ENCODE measurements around the gene PCNX2. TPM values are rescaled to one million over a fixed set of nuclear protein-coding genes. Genes with fewer than 3 reads are reported as not detected.
"Not testable (repeated sequence)": the region's sequence is repeated elsewhere in the genome, so short reads cannot be mapped to it uniquely, and the experiment has no call there.

The PCNX2 gene
- polyA plus RNA-seq, 1 donor: 2.2 TPM

DNA sequence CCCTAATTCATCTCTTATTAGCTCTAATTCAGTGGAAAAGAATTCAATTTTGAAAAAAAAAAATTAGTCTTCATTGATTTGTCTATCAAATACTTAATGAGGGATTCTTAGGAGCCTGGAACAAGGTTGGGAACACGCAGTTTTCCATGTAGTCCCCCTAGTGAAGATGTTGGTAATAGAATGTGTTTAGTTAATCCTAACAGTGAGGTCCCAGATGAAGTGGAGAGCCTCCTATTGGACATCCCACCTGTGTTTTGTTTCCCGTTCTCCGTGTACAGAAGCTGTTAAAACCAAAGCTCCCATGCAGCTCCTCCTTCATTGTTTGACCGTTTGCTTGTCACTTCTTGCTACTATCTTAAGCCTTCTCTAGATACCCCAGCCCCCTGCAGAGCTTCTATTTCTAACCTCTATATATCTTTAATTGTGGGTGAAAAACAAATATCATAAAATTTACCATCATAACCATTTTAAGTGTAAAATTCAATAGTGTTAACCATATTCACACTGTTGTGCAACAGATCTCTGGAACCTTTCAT lies 67.5 kb downstream of the PCNX2 start:
- DNase-seq: no peak

GRCh38 chr1:233224311-233224710 lies 71.2 kb downstream of the PCNX2 start:
- DNase-seq: no peak

DNA sequence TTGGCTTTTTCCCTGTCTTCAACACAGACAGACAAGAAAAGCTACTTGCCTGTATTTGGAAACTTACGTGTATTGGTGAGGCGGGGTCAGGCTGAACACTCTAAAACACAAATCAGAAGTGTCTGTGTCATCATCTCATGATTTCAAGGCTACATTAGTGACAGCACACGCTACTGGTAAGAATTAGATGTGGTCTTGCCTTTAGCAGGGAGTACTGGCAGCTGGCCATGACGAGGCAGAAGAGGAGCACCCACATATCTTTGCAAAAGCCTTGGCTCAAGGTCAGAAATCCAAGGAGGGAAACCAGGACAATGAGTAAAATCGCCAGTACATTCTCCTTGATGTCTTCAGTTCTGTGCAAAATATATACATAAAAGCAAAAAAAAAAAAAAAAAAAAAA lies 77.7 kb downstream of the PCNX2 start:
- DNase-seq: no peak

DNA sequence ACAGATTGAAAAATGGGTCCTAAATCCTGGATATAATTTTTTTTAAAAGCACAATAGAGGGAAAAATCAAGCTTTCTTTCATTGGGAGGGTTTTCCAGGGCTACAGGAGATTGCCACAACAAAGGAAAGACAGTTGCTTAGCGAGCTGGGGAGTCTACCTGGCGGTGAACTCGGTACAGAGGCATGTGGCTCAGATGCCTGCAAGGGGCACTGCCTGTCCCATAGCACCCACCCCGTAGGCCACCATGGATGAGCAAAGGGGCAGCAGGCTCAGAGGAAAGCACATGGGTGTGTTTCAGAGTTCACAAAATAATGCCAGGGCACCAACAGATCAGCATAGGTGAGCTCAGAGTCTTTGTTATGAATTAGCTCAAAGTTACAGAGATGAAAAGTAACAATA lies 79.5 kb downstream of the PCNX2 start:
- no peak for DNase-seq

GRCh38 chr1:233215135-233215760 lies 80.3 kb downstream of the PCNX2 start:
- DNase-seq: no peak

GRCh38 chr1:233211595-233211994 lies 83.9 kb downstream of the PCNX2 start:
- DNase-seq: no peak

- no peak for DNase-seq
These were observed 84.4 kb downstream of the PCNX2 start for GRCh38 chr1:233211106-233211505.

DNA sequence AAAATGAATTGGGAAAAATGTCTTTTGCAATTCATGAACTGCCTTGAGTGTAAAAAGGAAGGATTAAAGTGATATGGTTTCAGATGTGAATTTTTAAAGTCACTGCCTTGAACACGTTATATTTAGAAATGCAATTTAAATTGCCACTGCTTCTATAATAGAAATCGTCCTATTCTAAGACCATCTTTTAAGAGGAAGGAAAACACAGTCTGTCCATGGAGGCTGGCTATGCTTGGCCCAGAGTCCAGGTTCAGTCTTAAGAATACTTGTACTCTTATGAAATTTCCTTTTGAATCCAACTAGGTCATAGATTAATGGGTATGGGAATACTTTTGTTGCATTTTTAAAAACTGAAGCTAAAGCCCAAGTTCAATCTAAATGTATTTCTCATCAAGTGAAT lies 86.0 kb downstream of the PCNX2 start:
- no peak for DNase-seq

DNA sequence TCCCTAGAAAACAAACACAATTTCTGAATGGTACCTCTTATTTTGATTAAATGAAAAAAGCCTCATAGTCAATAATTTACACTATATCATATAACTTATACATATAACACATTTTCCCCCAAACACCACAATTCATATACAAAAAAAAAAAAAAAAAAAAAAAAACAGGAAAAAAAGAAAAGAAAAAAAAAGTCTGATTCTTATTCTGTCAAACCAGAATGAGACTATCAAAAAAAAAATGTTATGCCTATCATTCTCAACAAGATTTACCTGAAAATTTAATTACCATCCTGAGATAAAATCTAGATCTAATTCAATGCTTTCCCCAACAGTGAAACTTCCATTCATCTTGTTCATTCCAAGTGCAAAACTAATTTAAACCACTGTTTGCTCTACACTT lies 86.8 kb downstream of the PCNX2 start:
- no peak for DNase-seq

GRCh38 chr1:233197940-233198339 lies 97.6 kb downstream of the PCNX2 start:
- DNase-seq: no peak

- no peak for DNase-seq
These were observed 101.8 kb downstream of the PCNX2 start for GRCh38 chr1:233193741-233194140.

DNA sequence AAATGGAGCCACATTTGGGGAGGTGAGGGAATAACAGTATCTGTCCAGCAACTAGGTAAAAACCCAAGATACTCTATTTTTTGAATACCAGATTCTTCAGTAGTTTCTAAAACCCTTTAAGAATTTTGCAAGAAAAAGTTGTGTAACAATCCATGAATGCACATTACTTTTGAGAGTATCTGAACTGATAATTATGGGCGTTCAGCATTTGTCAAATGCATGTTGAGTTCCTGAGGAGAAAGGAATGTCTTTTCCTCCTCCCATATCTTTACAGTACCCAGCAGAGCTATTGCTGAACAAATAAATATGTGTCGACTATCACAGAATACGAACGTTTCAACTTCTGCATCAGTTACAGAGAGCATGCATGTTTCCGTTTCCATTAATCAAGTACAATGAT lies 104.5 kb downstream of the PCNX2 start:
- no peak for DNase-seq

DNA sequence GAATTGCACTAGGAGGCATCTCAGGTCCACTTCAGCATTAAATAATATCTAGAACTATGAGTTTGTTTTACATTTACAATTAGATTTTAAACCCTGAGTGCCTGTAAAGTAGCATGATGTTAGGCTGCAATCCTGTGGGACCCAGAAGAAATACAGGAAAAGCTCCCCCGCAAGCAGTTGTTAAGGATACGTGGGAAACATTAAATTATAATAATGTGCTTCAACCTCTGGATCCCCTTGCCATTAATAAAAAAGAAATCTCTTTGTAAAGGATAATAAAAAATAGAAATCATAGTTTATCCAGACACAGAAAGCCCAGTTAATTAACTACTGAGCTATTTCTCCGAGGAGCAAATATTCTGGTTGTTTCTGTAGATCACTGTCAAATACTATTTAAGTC lies 106.0 kb downstream of the PCNX2 start:
- no peak for DNase-seq

DNA sequence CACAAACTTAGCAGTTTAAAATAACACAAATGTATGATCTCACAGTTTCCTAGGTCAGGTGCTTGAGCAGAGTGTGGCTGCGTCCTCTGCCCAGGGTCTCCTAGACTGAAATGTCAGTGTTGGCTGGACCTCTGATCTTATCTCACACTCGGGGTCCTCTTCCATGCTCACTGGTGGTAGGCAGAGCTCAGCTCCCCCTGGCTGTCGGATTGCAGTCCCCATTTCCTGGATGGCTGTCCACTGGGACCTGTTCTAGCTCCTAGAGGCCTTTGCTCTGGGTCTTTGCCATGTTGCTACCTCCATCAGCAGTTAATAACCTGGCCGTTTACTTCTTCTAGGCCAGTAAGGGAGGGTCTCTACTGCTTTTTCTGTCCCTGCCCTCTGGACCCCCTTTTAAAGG lies 107.5 kb downstream of the PCNX2 start:
- DNase-seq: no peak

DNA sequence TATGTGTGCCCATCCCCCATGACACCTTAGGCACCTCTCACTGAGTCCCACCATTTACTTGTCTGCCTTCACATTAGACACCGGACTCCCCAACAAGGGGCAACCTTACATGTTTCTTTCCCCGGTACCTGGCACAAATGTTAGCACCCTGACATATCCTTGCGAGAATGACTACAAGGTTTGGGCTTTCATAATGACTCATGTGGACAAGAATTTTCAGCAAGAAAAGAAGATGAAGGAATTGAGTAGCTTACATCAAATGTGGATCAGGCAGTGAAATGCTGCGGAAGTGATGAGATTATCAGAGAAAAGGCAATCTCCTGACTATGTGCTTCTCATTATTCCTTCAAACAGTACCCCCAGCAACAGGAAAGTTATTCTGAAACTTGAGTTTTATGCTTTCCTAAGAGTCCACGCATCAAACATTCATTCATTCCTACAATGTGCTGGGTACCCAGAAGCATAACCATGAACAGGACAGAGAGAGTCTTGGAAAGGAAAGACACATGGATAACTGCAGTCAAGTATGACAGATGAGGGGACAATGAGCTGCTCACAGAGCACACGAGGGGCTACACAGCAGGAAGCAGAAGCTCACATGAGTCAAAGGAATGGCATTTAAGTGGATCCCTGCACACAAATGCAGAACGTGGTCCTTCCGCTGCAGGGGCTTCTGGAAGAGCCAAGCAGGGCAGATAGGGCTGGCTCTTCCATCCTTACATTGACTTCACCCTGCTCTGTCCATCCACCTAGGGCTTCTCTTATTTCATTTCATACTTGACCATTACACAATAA lies 112.1 kb downstream of the PCNX2 start:
- DNase-seq: no peak

DNA sequence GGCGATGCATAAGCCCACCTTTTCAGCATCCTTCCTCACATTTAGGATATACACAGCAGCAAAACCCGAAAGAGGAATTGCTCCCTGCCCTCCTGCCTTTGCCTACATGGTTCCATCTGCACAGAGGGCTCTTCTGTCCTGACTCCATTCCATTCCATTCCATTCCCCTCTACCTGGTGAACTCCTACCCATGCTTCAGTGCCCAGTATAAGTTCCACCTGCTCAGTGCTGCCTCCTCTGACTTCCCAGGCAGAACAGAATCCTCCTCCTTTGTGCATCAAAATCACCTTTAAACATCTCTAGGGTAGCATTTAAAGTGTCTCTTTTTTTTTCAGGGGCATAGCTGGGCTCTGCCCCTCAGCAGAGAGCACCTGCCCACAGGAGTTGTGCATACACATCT lies 112.9 kb downstream of the PCNX2 start:
- DNase-seq: no peak

GRCh38 chr1:233180641-233181364 lies 114.7 kb downstream of the PCNX2 start:
- DNase-seq: no peak

DNA sequence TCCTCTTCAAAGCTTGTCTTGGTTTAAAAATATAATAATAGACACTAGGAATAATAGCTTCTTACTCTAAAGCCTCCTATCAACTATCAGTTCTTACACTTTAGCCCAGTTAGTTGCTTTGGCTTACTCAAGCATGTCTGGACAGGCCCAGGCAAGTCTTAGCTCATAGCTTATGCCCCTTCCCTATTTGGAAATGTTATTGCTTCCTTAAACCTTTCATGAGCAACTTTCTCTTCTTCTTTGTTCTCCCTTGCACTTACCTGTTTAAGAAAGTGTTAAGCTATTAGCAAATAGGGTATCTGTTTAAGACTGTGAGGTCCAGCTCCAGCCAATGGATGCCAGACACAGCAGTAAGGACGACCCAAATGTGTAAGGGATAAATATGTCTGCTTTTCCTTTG lies 115.9 kb downstream of the PCNX2 start:
- not testable (repeated sequence) for DNase-seq

DNA sequence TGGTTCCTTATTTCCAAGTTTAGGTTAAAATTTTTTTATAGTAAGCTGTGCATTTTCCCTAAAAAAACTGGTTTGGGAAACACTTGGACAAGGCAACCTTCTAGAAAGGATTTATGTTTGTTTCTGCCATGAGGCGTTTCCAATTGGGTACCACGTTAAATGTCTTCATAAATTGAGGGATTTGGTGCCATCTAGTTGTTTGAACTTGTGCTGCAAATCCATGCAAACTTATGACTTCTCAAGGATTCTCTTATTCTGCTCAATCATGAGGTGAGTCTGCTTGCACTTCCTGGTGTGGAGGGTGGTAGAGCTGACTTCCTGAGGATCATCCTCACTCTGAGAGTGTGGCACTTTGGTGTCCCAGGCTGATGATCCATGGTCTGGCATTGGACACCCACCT lies 123.3 kb downstream of the PCNX2 start:
- DNase-seq: no peak

- no peak for DNase-seq
These were observed 124.8 kb downstream of the PCNX2 start for GRCh38 chr1:233170741-233171140.

- no peak for DNase-seq
These were observed 127.1 kb downstream of the PCNX2 start for GRCh38 chr1:233168384-233168783.

- no peak for DNase-seq
These were observed 128.6 kb downstream of the PCNX2 start for GRCh38 chr1:233166896-233167295.

- no peak for DNase-seq
These were observed 131.8 kb downstream of the PCNX2 start for GRCh38 chr1:233163696-233164095.

DNA sequence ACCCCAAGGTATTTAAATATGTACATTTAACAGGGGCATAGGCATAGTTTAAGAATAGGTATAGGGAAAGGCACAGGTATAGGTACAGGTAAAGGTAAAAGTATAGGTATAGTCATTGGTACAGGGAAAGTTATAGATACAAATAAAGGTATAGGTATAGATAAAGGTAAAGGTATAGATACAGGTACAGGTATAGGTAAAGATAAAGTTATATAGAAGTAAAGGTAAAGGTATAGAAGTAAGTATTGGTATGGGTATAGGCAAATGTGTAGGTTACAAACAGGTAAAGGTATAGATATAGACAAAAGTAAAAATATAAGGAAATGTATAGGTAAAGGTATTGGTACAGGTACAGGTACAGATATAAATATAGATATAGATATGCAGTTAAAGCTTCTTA lies 137.2 kb downstream of the PCNX2 start:
- no peak for DNase-seq
